B cell (primary cell): ENCODE results near the gene TEX14. TPM values are rescaled to one million over a fixed set of nuclear protein-coding genes. Genes with fewer than 3 reads are reported as not detected.

ENCODE experiments used
- ATAC-seq: fragments of 200-7000 bp; cut with Tn5 transposase; one replicate; pipeline ENCODE4 v1.10.0; 2021; ENCODE audit warnings: low read depth, mild to moderate bottlenecking, moderate number of reproducible peaks, moderate library complexity
- CTCF ChIA-PET: fragments of 350-600 bp; sonication (Branson Sonifier 250); formaldehyde crosslinking; loops from one replicate; lab custom pipeline; 2021; ENCODE audit warnings: antibody characterized with exemption, inconsistent platforms; lab: Charles Lee
- POLR2A ChIA-PET: fragments of 350-600 bp; sonication (Branson Sonifier 250); formaldehyde crosslinking; loops from one replicate; lab custom pipeline; 2021; ENCODE audit warnings: antibody characterized with exemption; lab: Charles Lee
- DNase-seq: peaks from one replicate; pipeline ENCODE4 v3.0.0; 2013
- H2AFZ ChIP-seq: 2 replicates; pipeline ENCODE4 v1.6.1; 2012; ENCODE audit warnings: mild to moderate bottlenecking, low read depth, low read length; ENCODE audit not compliant: insufficient read depth, poor library complexity, severe bottlenecking
- H3K27ac ChIP-seq, 2 donors: 1 replicate in 1 of 2; 2 replicates in 1 of 2; pipeline ENCODE4 v1.5.1; 2012 to 2013; ENCODE audit warnings: low read length in 2 of 2, mild to moderate bottlenecking in 2 of 2, moderate library complexity in 1 of 2
- H3K27me3 ChIP-seq, 4 experiments: fragments of 200-600 bp in 1 of 4; sonication (generic) in 1 of 4; replicated peaks in 1 of 4; 1 replicate in 2 of 4; 2 replicates in 2 of 4; pipeline versions ENCODE4 v1.6.1 to v1.7.0; 2013 to 2016; ENCODE audit warnings: low read length in 3 of 4, mild to moderate bottlenecking in 2 of 4, mixed read lengths in 1 of 4, moderate library complexity in 1 of 4; ENCODE audit not compliant: insufficient read depth in 4 of 4, control insufficient read depth in 3 of 4; ENCODE audit errors: control extremely low read depth in 1 of 4
- H3K36me3 ChIP-seq, 2 experiments: replicated peaks in 1 of 2; 1 replicate in 1 of 2; 2 replicates in 1 of 2; pipeline versions ENCODE4 v1.6.1 to v1.7.1; 2013; ENCODE audit warnings: low read length in 1 of 2; ENCODE audit not compliant: insufficient read depth in 2 of 2, control insufficient read depth in 1 of 2; ENCODE audit errors: control extremely low read depth in 1 of 2, extremely low read depth in 1 of 2
- H3K4me1 ChIP-seq, 2 donors: fragments of 200-600 bp in 1 of 2; sonication (generic) in 1 of 2; 1 replicate in 1 of 2; 2 replicates in 1 of 2; pipeline versions ENCODE4 v1.5.1 to v1.6.1; 2013 to 2017; ENCODE audit warnings: low read length in 2 of 2; ENCODE audit not compliant: control insufficient read depth in 2 of 2, insufficient read depth in 2 of 2
- H3K4me2 ChIP-seq: replicated peaks from 2 replicates; pipeline ENCODE3; 2012; ENCODE audit warnings: mild to moderate bottlenecking, low read depth, low read length; ENCODE audit not compliant: poor library complexity, severe bottlenecking
- H3K4me3 ChIP-seq, 5 experiments: fragments of 200-600 bp in 1 of 5; sonication (generic) in 1 of 5; 1 replicate in 3 of 5; 2 replicates in 2 of 5; pipeline versions ENCODE4 v1.5.1 to v1.7.0; 2011 to 2016; ENCODE audit warnings: low read length in 4 of 5, mild to moderate bottlenecking in 4 of 5, low read depth in 2 of 5, control low read depth in 1 of 5, moderate library complexity in 1 of 5; ENCODE audit not compliant: insufficient read depth in 1 of 5; ENCODE audit errors: control extremely low read depth in 1 of 5, extremely low read depth in 1 of 5
- H3K79me2 ChIP-seq: fragments of 200-600 bp; sonication (generic); one replicate; pipeline ENCODE4 v1.6.0; 2016; ENCODE audit warnings: low read length; ENCODE audit not compliant: control insufficient read depth, insufficient read depth
- H3K9ac ChIP-seq: fragments of 200-600 bp; sonication (generic); 2 replicates; pipeline ENCODE4 v1.6.1; 2017; ENCODE audit warnings: mild to moderate bottlenecking, low read length, moderate library complexity
- H3K9me3 ChIP-seq, 3 donors: one replicate each; pipeline versions ENCODE4 v1.6.1 to v1.7.1; 2013; ENCODE audit warnings: low read length in 2 of 3; ENCODE audit not compliant: control insufficient read depth in 2 of 3, insufficient read depth in 1 of 3; ENCODE audit errors: control extremely low read depth in 1 of 3
- H4K20me1 ChIP-seq: 2 replicates; pipeline ENCODE4 v1.6.0; 2012; ENCODE audit warnings: mild to moderate bottlenecking, low read length; ENCODE audit not compliant: insufficient read depth, control insufficient read depth, poor library complexity, severe bottlenecking
- H3K27ac Mint-ChIP-seq: one replicate; pipeline ENCODE4 v1.8.0; 2021; ENCODE audit warnings: mixed read lengths
- H3K27me3 Mint-ChIP-seq: one replicate; pipeline ENCODE4 v1.8.0; 2021; ENCODE audit warnings: mixed read lengths
- H3K4me1 Mint-ChIP-seq: one replicate; pipeline ENCODE4 v1.8.0; 2021; ENCODE audit warnings: mixed read lengths
- H3K4me3 Mint-ChIP-seq: one replicate; pipeline ENCODE4 v1.8.0; 2021; ENCODE audit warnings: mixed read lengths
- H3K9me3 Mint-ChIP-seq: one replicate; pipeline ENCODE4 v1.8.0; 2022; ENCODE audit warnings: mixed read lengths; ENCODE audit not compliant: insufficient read depth
- CTCF ChIP-seq: fragments of 200-600 bp; IDR thresholded peaks from one replicate; pipeline ENCODE4 v1.8.0; 2022; ENCODE audit warnings: antibody characterized with exemption, mild to moderate bottlenecking
- EZH2 ChIP-seq: IDR thresholded peaks from 2 replicates; pipeline ENCODE4 v1.6.1; 2012; ENCODE audit warnings: borderline replicate concordance, low read depth, mild to moderate bottlenecking, moderate library complexity, low read length; ENCODE audit not compliant: insufficient read depth, poor library complexity, severe bottlenecking
- WGBS: methylation state at CpG from one replicate; pipeline ENCODE4 v1.1.5; 2013; ENCODE audit warnings: missing lambda C conversion rate; ENCODE audit not compliant: insufficient coverage; 5-methylcytosine and 5-hydroxymethylcytosine counted together
- intact Hi-C: fragments of 100-400 bp; cut with micrococcal nuclease; formaldehyde crosslinking; loops from one replicate; pipeline ENCODE4 v1.10.0; 2022
- polyA plus RNA-seq: library from polyadenylated mRNA; depleted of rRNA; stranded (reverse); fragments of >200 nt; gene quantifications from 2 replicates; pipeline ENCODE4 v1.2.3, GENCODE V29; 2012
- total RNA-seq, 2 donors: library from RNA; stranded (reverse); fragments of 120-200 nt in 1 of 2; gene quantifications; 1 replicate in 1 of 2; 2 replicates in 1 of 2; pipeline versions ENCODE4 v1.2.3 to v1.2.4, GENCODE V29; 2013 to 2022

TEX14 gene
- total and polyA plus RNA-seq, 2 donors (not counting 1 experiment from before 2014, with no cell fraction given), result 0.10 to 0.20 TPM

GRCh38 chr17:58693751-58694150, 1.9 kb upstream of the TEX14 start:
- intact Hi-C loops, result loop anchor here (5.0 to 10.0 kb wide), 2 partner anchors 109 to 161 kb away; no protein-coding TSS in a partner anchor

More at GRCh38 chr17:58693751-58694150, 1.9 kb upstream of the TEX14 start:
- no peak overlapping the region for H3K4me3 ChIP-seq
- H3K9ac ChIP-seq, result no peak overlapping the region
- H3K27me3 Mint-ChIP-seq, result no peaks in the 10 kb centered on the region
- H3K4me1 Mint-ChIP-seq, result peaks cover 24% of the 10 kb centered on the region
- H3K9me3 Mint-ChIP-seq, result no peaks in the 10 kb centered on the region
- DNase-seq, result no peak
- TF ChIP-seq EZH2 (no peak), CTCF (no peak)
- ChIA-PET POLR2A (no interaction called here), CTCF (interaction anchor here (0.5 to 2.5 kb wide), 2 partner anchors 175 to 1097 kb away, joined by 6 to 11 read pairs; no protein-coding TSS in a partner anchor)
- H3K27me3 ChIP-seq, result no peaks in the 10 kb centered on the region
- no peak overlapping the region for H2AFZ ChIP-seq
- no peaks in the 10 kb centered on the region for H4K20me1 ChIP-seq
- peaks cover 0 to 10% of the 10 kb centered on the region in 2 experiments for H3K36me3 ChIP-seq
- H3K9me3 ChIP-seq, result peaks cover 0 to 8% (median 0%) of the 10 kb centered on the region in 3 donors
- H3K4me3 Mint-ChIP-seq, result peak overlapping the region; percentile 38
- 100% methylated on average over 1 of the region's 2 CpGs for WGBS
- peaks cover 14 to 17% of the 10 kb centered on the region in 2 donors for H3K4me1 ChIP-seq
- H3K4me2 ChIP-seq, result peak overlapping the region; percentile 77
- ATAC-seq, result no peak
- no peak overlapping the region for H3K27ac Mint-ChIP-seq
- no peak overlapping the region for H3K27ac ChIP-seq
- peaks cover 30% of the 10 kb centered on the region for H3K79me2 ChIP-seq
